CD4-positive, alpha-beta T cell treated with Interleukin-1 beta for 1 hour (primary cell): Measurements from ENCODE around the gene RPL22.

Source experiments
- DNase-seq, 2 donors: peaks; one replicate each; pipeline ENCODE4 v3.0.0-alpha.2; 2020 to 2022

Gene RPL22

GRCh38 chr1:6199298-6200187, at the start of gene RPL22:
Gene RPL22, minus strand, starts transcription at chr1:6199595. Its CDS starts 22 bp downstream, at chr1:6199573.
- DNase-seq, result peak; percentile 97

- DNase-seq, result no peak
Observed at GRCh38 chr1:6248161-6248776, 48.9 kb upstream of the RPL22 start.

DNA sequence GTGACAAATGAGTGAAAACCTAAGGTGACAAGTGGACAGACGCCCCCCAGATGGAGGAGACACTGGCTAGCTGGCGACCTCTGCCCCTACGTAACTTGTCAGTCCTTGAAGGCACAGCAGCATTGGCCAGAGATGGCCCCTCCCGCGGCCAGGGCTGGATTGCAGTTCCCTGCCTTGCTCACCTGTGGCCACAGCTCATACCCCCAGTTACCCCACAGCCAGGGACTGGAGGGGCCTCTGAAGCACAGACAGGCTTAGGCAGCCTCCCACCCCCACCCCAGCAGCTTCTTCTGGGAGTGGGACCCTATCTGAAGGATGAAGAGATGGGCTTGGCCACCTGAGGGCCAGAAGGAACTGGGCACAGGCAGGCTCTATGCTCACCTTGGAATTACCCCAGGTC, 48.3 kb upstream of the RPL22 start:
- DNase-seq, result no peak

- peak; percentile 75 to 79 for DNase-seq
Observed at GRCh38 chr1:6246497-6247467, 47.4 kb upstream of the RPL22 start.

GRCh38 chr1:6245869-6246496, 46.6 kb upstream of the RPL22 start:
- peak; percentile 26 to 41 for DNase-seq

DNA sequence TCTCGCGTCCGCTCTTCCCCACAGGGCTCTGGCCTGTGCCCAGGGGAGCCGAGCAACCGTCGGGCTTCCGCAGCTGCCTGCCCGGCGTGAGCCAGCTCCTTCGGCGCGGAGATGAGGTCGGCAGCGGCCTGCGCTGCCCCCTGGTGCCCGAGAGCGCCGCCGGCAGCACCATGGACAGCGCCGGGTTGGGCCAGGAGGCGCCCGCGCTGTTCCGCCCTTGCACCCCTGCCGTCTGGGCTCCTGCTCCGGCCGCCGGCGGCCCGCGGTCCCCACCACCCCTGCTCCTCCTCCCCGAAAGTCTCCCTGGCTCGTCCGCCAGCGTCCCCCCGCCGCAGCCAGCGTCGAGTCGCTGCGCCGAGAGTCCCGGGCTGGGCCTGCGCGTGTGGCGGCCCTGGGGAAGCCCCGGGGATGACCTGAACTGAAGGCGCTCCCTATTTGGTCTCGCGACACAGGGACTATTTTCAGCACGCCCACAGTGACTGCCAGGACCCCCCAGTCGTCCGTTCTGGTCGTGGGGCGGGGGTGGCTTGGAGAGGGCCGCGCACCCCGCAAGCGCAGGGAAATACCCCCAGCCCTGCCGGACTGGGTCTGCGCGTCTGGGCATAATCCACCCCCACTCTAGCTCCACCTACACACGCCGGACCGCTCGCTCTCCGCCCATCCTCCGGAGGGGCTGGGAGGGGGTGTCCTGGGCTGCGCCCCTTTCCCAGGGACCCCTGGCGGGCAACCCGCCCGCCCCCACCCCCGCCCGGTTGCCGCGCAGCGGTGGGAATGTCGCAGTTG, 45.9 kb upstream of the RPL22 start:
- DNase-seq, result peak; percentile 76 to 81

DNA sequence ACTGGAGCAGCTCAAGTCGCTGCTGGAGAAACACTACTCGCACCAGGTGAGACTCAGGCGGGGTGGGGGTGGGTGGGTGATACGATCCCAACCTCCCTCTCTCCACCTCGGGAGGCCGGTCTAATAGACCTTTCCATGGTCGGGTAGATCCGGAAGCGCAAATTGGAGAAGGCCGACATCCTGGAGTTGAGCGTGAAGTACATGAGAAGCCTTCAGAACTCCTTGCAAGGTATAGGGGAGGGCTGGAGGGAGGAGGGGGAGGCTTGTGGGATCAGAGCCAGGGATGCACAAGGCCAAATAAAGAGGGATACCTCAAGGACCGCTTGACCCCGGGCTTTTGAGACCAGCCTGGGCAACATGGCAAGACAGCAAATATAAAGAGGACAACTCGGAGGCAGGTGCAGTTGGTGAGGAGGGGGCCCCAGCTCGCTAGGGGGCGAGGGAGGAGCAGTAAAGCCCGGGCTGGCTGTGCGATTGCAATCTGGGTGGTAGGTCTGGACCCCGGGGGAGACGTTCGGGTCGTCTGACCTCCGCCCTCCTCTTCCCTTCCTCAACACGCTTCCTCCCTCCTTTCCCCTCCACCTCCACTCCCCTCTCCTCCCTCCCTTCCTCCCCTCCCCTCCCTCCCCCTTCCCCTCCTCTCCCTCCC, 45.1 kb upstream of the RPL22 start:
- no peak for DNase-seq

DNA sequence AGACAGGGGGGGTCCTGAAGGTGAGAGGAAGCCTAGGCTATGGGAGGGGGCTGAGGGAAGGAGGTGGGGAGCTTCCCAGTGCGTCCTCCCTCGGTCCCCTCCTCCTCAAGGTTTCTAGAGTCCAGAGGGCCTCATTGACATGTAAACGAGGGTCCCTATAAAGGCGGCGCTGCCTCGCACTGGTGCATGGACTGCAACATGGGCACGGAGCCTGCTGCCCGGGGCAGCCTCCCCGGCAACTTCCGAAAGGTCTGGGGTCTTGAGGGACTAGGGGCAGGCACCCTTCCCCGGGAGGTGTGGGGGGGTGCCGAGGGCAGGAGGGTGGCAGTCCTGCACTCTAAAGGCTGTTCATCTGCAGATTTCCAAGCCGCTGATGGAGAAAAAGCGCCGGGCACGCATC, 44.6 kb upstream of the RPL22 start, which contains the start of gene HES3:
Gene HES3 (plus strand): TSS at position 187 of the 400 bp plus-strand sequence. CDS start 187 bp downstream, at position 374.
- DNase-seq, result no peak

- no peak for DNase-seq
Observed at GRCh38 chr1:6243053-6243834, 43.8 kb upstream of the RPL22 start.

- DNase-seq, result no peak
Observed at GRCh38 chr1:6241887-6242740, 42.7 kb upstream of the RPL22 start.

- DNase-seq, result no peak
Observed at GRCh38 chr1:6241107-6241886, 41.9 kb upstream of the RPL22 start.

DNA sequence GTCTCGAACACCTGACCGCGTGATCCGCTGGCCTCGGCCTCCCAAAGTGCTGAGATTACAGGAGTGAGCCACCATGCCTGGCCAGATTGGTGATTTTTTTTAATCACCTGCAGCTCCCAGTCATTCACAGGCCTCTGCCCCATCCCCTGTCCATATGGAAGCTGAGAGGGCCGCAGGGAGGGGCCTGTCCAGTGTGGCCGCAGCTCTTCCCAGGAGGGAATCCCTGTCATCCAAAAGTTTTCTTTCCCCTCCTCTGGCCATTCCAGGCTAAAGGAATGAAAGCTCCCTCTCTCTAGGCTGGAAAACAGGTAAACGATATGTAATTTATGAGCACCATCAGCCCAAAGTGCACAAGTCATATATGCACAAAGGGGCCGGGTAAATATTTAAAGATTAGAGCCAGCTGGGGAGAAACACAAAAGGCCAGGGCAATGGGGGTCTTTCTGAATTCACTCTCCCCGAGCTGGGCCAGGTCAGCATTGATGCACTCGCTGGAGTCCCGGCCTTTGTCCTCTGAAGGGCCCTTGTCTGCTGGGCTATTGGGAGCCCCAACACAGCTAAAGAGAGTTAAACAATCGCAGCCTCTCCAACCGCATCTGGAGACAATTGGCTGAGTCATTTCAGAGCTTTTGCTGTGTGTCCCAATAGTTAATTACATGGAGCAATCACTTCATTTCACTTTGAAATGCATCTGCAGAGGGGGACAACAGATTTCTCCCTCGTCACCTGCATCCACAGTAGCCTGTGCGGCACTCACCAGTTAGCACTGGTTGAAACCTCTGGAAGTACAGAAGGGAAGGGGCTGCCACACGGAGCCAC, 40.8 kb upstream of the RPL22 start:
- DNase-seq, result no peak

GRCh38 chr1:6239213-6239752, 39.9 kb upstream of the RPL22 start:
- no peak for DNase-seq

DNA sequence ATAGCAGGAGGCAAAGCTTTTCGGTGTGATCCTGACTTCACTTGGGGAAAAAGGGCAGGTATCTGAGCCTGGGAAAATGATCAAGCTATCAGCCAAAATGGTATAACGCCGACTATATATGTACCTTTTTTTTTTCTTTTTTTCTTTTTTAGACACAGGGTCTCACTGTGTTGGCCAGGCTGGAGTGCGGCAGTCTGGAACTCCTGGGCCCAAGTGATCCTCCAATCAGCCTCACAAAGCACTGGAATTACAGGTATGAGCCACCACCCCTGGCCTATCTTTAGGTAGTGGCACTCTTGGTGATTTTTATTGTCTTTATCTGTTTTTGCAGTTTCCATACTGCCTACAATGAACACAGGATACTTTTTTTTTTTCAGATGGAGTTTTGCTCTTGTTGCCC, 37.7 kb upstream of the RPL22 start:
- DNase-seq, result no peak

GRCh38 chr1:6235296-6235677, 35.9 kb upstream of the RPL22 start:
- DNase-seq, result no peak

- no peak for DNase-seq
Observed at GRCh38 chr1:6234502-6235295, 35.3 kb upstream of the RPL22 start.
